ENCODE data around the gene CSNK1D.

CSNK1D gene

DNA sequence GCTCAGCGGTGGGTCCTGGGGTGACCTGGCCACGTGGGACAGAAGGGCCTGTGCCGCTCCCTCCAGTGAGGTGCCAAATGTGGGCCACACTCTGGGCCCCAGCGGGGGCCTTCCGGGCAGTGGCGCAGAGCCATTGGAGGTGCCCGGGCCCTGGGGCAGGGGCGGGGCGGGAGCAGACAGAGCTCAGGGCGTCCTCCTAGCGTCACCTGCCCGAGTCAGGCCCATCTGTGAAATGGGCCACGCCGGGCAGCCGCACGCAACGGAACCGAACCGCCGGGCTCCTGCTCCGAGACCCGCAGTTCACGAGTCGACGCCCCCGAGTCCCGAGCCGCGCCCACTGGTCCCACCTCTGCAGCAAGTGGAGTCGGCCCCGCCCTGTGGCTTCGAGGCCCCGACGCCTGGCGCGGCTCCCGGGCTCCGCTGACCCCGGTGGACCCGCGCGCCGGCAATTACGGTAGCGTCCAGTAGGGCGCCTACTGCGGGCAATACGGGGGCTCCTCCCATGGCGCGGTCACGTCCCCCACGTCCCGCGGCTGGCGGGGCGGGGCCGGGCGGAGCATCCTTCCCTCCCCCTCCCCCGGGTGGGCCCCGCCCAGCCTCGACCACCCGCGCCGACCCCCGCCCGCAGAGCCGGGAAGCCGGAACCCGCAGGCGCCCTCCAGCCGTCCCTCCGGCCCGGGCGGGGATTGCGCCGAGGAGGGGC lies 42.7 kb downstream of the CSNK1D start:
- DNase-seq = peak in 33 of 56 donors; percentile 21 to 72 (median 46)

DNA sequence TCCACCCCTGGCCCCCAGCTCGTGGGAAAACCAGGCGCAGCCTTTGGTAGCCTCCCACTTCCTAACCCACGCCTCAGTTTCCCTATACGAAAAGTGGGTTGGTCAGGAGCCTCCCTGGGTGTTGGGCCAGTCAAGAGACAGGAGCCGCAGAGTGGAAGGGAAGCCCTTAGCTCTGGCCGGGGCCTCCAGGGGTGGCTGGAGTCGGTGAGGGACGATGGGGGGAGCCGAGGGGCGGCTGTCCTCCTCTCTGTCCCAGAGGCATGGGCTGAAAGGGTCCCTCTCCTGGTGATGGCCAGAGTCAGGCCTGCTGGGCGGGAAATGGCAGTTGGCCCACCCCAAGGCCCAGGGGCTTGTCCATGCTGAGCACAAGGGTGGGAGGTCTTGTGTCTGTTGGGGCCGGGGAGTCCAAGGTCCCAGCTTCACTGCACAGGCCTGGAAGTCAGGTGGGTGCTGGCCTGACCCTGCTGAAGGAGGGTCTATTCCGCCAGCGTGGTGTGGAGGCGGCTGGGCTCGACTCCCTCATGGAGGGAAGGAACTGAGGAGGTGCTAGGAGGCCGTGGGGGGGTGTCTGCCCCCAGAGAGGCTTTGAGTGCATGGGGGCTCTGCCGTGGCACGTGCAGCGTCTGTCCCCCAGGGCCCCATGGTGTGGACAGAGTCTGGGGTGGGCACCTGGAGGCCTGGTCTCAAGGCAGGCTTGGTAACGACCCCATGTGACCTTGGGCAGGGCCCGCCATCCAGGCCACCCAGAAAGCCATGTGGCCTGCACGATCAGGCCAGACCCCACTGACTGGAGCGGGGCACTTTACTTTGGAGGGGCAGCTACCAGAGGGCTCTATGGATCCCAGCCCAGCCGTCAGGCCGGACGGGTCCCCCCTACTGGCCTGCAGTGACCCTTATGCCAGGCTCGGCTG lies 43.5 kb downstream of the CSNK1D start:
- DNase-seq = no peak

GRCh38 chr17:82228842-82229697 lies 44.4 kb downstream of the CSNK1D start, which contains the start of gene SLC16A3:
SLC16A3 (plus strand) TSS chr17:82229042; CDS start chr17:82236009, 6,967 bp downstream.
- peak in 7 of 56 donors; percentile 22 to 68 (median 33) for DNase-seq

- no peak for DNase-seq
Measured at GRCh38 chr17:82228278-82228841, 45.1 kb downstream of the CSNK1D start.

DNA sequence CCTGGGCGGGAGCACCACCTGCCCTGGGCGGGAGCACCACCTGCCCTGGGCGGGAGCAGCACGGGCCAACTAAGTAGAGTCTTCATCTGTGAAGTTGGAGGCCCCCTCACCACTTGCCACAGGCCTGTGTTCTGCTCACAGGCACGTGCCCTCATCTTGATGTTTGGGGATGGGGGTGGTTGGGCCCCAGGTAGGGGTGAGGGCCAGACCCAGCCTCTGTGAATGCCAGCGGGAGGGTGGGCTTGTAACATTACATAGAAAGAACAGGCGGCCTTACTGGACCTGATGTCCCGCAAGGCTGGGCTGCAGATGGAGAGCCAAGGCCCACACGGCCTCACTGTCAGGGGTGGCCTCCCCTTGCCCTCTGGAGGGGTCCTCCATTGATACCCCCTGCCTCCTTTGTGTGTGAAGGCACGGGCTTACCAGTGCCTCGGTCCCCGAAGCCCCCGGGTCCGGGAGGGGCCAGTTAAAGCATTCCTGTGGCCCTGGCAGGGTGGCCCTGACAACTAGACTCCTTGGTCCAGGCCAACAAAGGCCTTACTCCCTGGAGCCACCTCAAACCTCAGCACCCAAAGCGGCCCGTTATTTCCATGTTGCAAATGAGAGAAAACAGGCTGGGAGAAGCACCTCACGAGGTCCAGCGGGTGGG lies 45.7 kb downstream of the CSNK1D start:
- no peak for DNase-seq

- DNase-seq = no peak
Measured at GRCh38 chr17:82226809-82227628, 46.5 kb downstream of the CSNK1D start.

DNA sequence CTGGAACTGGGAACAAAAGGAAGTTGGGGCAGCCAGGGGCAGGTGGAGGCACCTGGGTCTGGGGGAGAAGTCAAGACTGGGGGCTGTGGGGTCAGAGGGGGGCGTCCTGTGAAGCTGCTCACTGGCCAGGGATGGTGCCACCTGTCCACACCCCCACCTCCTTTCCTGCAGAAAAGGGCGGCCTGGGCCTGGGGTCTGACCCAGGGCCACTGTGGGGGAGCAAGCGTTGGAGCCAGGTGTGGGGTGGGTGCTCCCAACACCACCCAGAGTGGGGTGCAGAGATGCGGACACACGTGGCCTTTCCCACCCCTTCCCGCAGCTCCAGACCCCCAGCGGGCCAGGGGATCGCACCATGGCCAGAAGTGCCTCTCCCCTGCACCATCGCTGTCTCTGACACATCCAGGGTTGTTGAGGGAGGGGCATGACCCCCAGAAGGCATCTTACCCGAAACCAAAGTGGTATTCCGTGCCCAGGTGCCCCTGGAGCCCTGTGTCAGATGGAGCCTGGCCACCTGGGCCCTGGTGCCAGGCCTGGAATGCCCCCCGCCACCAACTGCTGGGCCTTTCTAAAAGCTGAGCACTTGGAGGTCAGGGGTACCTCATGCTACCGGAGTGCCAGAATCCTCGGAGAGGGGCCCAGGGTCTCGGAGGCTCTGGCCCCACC lies 47.2 kb downstream of the CSNK1D start:
- no peak for DNase-seq

DNA sequence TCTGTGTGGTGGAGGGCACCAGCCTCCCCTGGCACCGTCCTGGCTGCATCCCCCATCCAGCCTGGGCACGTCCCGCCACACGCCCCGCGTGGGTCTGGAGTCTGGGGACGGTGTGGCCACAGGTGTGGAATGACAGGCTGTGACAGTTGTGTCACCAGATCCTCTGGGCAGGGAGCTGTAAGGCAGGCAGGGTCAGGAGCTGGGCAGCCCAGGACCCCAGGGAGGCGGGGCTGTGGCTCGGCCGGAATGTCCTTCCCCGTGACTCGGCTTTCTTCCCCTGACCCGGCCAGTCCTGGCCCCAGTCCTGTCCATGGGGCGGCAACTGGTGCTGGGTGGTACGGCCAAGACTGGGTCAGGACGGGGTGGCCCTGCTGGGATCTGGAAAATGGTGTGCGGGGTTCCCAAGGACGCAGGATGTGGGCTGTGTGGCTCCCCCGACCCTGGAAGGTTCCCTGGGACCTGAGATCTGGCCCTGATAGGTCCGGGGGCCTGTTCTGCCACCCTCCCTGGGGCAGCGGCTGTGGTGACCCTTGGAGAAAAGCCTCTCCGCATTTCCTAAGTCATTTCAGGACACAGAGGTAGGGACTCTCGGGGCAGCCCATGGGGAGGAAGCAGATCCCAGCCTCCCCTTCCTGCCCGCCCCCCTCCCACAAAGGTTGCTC lies 48.0 kb downstream of the CSNK1D start:
- DNase-seq = no peak

DNA sequence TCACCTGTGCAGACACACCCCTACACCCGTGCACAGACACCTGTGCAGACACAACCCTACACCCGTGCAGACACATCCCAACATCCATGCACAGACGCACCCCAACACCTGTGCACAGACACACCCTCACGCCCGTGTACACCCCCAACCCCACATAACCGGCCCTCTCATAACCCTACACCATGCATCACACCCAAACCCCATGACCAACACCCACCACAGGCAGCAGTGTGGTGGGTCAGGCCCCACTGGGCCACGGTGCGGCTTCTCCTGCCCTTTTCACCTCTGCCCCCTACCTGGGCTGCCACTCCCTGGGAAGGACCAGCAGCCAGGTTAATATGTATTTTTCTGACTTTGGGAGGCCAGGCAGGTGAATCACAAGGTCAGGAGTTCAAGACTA lies 48.8 kb downstream of the CSNK1D start:
- DNase-seq = no peak

DNA sequence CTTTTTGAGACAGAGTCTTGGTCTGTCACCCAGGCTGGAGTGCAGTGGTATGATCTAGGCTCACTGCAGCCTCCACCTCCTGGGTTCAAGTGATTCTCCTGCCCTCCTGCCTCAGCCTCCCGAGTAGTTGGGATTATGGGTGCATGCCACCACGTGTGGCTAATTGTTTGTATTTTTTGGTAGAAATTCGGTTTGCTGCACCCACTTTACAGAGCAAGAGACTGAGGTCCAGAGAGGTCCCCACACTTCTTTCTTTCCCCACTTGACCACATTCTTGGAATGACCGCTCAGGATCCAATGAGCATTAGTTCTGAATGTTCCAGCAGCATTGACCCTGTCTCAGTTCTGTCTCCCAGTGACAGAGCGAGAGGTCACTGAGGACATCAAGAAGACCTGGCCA lies 50.0 kb downstream of the CSNK1D start:
- DNase-seq = no peak

DNA sequence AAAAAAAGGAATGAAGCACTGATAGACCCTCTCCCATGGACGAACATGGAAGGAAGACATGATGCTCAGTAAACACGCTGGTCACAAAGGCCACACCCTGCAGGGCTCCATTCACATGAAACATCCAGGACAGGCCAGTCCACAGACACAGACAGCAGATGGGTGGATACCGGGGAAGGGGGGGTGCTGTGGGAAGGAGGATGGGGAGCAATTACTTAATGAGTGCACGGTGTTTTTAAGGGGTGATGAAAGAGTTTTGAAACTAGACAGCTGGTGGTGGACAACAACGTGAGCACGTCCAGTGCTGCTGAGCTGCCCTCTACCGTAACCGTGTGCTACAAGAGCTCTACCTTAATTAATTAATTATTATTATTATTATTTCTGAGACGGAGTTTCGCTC lies 50.7 kb downstream of the CSNK1D start:
- no peak for DNase-seq

GRCh38 chr17:82221341-82221902 lies 52.1 kb downstream of the CSNK1D start:
- DNase-seq = no peak

GRCh38 chr17:82219753-82220709 lies 53.5 kb downstream of the CSNK1D start:
- DNase-seq = no peak

GRCh38 chr17:82219083-82219482 lies 54.4 kb downstream of the CSNK1D start:
- DNase-seq = no peak

GRCh38 chr17:82218349-82219075 lies 55.0 kb downstream of the CSNK1D start:
- no peak for DNase-seq

DNA sequence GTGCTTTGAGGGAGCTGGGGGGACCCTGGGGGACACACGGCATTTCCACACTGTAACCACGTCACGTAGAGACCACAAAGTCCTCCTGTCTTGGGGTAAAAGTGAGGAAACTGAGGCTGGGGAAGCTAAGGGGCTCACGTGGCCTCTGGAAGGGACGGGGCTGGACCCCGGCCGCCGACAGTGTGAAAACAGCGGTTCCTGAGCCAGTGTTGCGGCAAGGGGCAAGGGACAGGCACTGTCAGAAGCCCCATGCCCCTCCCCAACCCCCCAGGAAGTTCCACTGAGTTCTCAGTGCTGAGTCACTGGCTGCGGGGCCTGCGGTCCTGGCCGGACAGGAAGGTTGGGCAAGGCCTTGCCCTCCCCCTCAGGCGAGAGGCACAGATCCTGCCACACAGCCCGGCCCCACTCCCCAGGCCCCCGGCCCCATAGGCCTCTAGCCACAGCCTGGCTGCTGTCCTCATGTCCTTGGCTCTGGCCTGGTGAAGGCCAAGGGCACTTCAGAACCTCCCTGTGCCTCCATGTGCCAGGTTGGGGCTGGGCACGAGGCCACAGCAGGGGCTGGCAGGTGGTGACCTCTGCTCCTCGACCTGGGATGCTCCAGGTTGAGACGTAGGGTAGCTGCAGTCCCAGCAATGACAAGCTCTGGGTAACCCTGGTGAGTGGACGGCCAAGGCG lies 55.8 kb downstream of the CSNK1D start:
- peak in 9 of 56 donors; percentile 16 to 49 (median 33) for DNase-seq
